ENCODE data around the gene PRKN. TPM values are rescaled to one million over a fixed set of nuclear protein-coding genes. Genes with fewer than 3 reads are reported as not detected.

PRKN gene
- total RNA-seq, 4 donors from 2014 or later = 5.2 to 121 (median 6.9) TPM

GRCh38 chr6:162377735-162378134 is 349.8 kb downstream of the PRKN start:
- 78 to 81% methylated on average over 7 of the region's 7 CpGs for WGBS, 2 donors
- H3K27ac ChIP-seq = no peak overlapping the region

GRCh38 chr6:162373868-162374267 is 353.7 kb downstream of the PRKN start:
- no peak for DNase-seq
- Histone ChIP-seq H3K27ac (no peak overlapping the region), H3K36me3 (no peaks in the 10 kb centered on the region), H3K27me3 (no peaks in the 10 kb centered on the region), H3K9me3 (no peaks in the 10 kb centered on the region), H3K4me1 (peaks cover 0 to 6% of the 10 kb centered on the region in 2 donors), H3K4me3 (replicated peaks in 1 of 3) (no peak overlapping the region)
- WGBS, 2 donors = 85 to 88% methylated on average over 2 of the region's 2 CpGs
- intact Hi-C loops (cut with DNase I) = no loop called here
- no peak for TF ChIP-seq POLR2A (IDR thresholded peaks at IDR 0.05)
- no peak for TF ChIP-seq CTCF (IDR thresholded peaks at IDR 0.05)

More at GRCh38 chr6:162377735-162378134, 349.8 kb downstream of the PRKN start:
- H3K4me1 ChIP-seq = peaks cover 0 to 6% of the 10 kb centered on the region in 2 donors
- H3K36me3 ChIP-seq = no peaks in the 10 kb centered on the region
- no peak overlapping the region for H3K4me3 ChIP-seq (replicated peaks in 1 of 3)
- intact Hi-C loops (cut with DNase I) = no loop called here
- H3K27me3 ChIP-seq = no peaks in the 10 kb centered on the region
- no peak for DNase-seq
- H3K9me3 ChIP-seq = no peaks in the 10 kb centered on the region
- no peak for TF ChIP-seq POLR2A (IDR thresholded peaks at IDR 0.05)
- no peak for TF ChIP-seq CTCF (IDR thresholded peaks at IDR 0.05)

- TF ChIP-seq POLR2A (IDR thresholded peaks at IDR 0.05) (no peak), CTCF (IDR thresholded peaks at IDR 0.05) (no peak)
- 80 to 82% methylated on average over 2 of the region's 2 CpGs for WGBS, 2 donors
- no peaks in the 10 kb centered on the region for H3K27me3 ChIP-seq
- no peaks in the 10 kb centered on the region for H3K36me3 ChIP-seq
- no peak for DNase-seq
- peaks cover 0 to 6% of the 10 kb centered on the region in 2 donors for H3K4me1 ChIP-seq
- H3K4me3 ChIP-seq (replicated peaks in 1 of 3) = no peak overlapping the region
- no peak overlapping the region for H3K27ac ChIP-seq
- H3K9me3 ChIP-seq = no peaks in the 10 kb centered on the region
- intact Hi-C loops (cut with DNase I) = no loop called here
Observed at GRCh38 chr6:162373192-162373591, 354.4 kb downstream of the PRKN start.

- Histone ChIP-seq H3K36me3 (no peaks in the 10 kb centered on the region), H3K4me3 (replicated peaks in 1 of 3) (no peak overlapping the region), H3K27me3 (no peaks in the 10 kb centered on the region), H3K27ac (no peak overlapping the region), H3K4me1 (no peaks in the 10 kb centered on the region), H3K9me3 (no peaks in the 10 kb centered on the region)
- TF ChIP-seq CTCF (IDR thresholded peaks at IDR 0.05) = no peak
- TF ChIP-seq POLR2A (IDR thresholded peaks at IDR 0.05) = no peak
- intact Hi-C loops (cut with DNase I) = no loop called here
- 75 to 87% methylated on average over 9 of the region's 9 CpGs for WGBS, 2 donors
- DNase-seq = no peak
Observed at GRCh38 chr6:162372106-162372505, 355.5 kb downstream of the PRKN start.

- intact Hi-C loops (cut with DNase I) = no loop called here
- DNase-seq = no peak
- no peak overlapping the region for H3K27ac ChIP-seq
- no peak for TF ChIP-seq POLR2A (IDR thresholded peaks at IDR 0.05)
- TF ChIP-seq CTCF (IDR thresholded peaks at IDR 0.05) = no peak
- no peak overlapping the region for H3K4me3 ChIP-seq (replicated peaks in 1 of 3)
- no peaks in the 10 kb centered on the region for H3K36me3 ChIP-seq
- 80 to 82% methylated on average over 5 of the region's 5 CpGs for WGBS, 2 donors
- no peaks in the 10 kb centered on the region for H3K4me1 ChIP-seq
- H3K9me3 ChIP-seq = no peaks in the 10 kb centered on the region
- H3K27me3 ChIP-seq = no peaks in the 10 kb centered on the region
Observed at GRCh38 chr6:162371121-162371520, 356.4 kb downstream of the PRKN start.

All from thyroid gland (tissue), 4 donors.